Measurements from ENCODE around the gene UBE4A.

Gene UBE4A

GRCh38 chr11:118358071-118358470, 1.3 kb upstream of the UBE4A start:
- TF ChIP-seq, protein P1, sequence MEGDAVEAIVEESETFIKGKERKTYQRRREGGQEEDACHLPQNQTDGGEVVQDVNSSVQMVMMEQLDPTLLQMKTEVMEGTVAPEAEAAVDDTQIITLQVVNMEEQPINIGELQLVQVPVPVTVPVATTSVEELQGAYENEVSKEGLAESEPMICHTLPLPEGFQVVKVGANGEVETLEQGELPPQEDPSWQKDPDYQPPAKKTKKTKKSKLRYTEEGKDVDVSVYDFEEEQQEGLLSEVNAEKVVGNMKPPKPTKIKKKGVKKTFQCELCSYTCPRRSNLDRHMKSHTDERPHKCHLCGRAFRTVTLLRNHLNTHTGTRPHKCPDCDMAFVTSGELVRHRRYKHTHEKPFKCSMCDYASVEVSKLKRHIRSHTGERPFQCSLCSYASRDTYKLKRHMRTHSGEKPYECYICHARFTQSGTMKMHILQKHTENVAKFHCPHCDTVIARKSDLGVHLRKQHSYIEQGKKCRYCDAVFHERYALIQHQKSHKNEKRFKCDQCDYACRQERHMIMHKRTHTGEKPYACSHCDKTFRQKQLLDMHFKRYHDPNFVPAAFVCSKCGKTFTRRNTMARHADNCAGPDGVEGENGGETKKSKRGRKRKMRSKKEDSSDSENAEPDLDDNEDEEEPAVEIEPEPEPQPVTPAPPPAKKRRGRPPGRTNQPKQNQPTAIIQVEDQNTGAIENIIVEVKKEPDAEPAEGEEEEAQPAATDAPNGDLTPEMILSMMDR (conservative IDR thresholded peaks at IDR 0.05; ENCODE audit: low read length) = no peak
- H3K4me3 ChIP-seq (ENCODE audit: low read length) = no peak overlapping the region
- peak; percentile 49 for DNase-seq (ENCODE audit: low read depth)

DNA sequence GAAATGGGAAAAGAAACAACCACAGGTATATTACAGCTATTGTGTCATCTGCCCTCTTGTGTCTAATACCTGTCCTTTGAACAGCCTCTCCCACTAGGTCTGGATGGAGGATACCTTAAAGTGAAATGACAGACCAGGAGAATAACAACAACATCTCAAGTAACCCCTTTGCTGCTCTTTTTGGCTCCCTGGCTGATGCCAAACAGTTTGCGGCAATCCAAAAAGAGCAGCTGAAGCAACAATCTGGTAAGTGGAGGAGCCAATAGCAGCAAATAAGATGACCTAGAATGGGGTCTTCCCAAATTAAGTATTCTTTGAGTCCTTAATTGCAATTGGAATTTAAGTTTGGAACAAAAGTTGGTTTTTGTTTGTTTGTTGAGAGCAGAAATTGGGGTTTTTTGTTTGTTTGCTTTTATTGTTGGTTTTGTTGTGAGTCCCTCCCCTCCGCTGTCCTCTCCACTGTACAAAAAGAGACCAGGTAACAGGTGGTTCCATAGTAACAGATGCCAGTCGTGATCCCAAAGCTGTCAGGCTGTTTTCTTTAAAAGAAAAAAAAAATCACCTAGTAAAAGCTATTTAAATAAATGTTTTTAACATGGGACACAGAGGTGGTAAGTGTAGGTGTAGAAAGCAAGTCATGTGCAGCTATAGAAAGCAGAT, 5.7 kb downstream of the UBE4A start:
- no peak overlapping the region for H3K4me3 ChIP-seq (ENCODE audit: low read length)
- no peak for DNase-seq (ENCODE audit: low read depth)
- TF ChIP-seq, protein P1 (conservative IDR thresholded peaks at IDR 0.05; ENCODE audit: low read length) = no peak

DNA sequence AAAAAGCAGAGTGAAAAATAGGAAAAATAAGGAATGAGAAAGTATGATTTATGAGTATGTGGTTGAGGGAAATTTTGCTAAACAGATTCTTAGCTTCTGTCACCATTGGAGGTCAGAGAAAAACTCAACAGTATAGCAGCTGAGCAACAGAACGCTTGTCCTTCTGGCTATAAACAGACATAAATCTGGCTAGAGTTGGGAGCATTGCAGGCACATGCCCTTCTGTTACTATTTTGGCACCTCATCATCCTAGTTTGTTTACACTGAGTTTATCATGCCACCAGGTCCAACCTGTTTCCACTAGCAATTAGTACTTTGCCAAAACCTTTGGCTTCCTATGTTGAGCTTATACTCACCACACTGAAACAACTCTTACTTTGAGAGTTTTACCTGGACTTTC, 6.9 kb downstream of the UBE4A start:
- TF ChIP-seq, protein P1 (conservative IDR thresholded peaks at IDR 0.05; ENCODE audit: low read length) = no peak
- H3K4me3 ChIP-seq (ENCODE audit: low read length) = no peak overlapping the region
- DNase-seq (ENCODE audit: low read depth) = no peak

- DNase-seq (ENCODE audit: low read depth) = no peak
- H3K4me3 ChIP-seq (ENCODE audit: low read length) = no peak overlapping the region
- TF ChIP-seq, protein P1 (conservative IDR thresholded peaks at IDR 0.05; ENCODE audit: low read length) = no peak
These were observed 11.4 kb downstream of the UBE4A start for GRCh38 chr11:118370774-118371173.

DNA sequence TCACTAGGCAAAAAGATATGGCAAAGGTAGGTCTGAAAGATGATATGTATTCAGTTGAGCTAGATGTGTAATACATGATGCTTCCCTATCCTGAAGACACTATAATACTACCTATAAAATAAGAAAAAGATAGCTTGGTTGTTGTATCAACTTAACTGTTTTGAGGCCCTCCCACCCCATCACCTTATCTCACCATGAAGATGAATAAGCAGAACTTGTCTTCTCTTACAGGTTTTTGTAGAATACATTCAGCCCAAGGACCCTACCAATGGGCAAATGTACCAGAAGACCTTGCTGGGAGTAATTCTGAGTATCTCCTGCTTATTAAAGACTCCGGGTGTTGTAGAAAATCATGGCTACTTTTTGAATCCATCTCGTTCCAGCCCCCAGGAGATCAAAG, 13.9 kb downstream of the UBE4A start:
- H3K4me3 ChIP-seq (ENCODE audit: low read length) = no peak overlapping the region
- no peak for DNase-seq (ENCODE audit: low read depth)
- TF ChIP-seq, protein P1 (conservative IDR thresholded peaks at IDR 0.05; ENCODE audit: low read length) = no peak

- no peak overlapping the region for H3K4me3 ChIP-seq (ENCODE audit: low read length)
- TF ChIP-seq, protein P1 (conservative IDR thresholded peaks at IDR 0.05; ENCODE audit: low read length) = no peak
- DNase-seq (ENCODE audit: low read depth) = no peak
These were observed 14.5 kb downstream of the UBE4A start for GRCh38 chr11:118373871-118374270.

- DNase-seq (ENCODE audit: low read depth) = peak; percentile 96
- TF ChIP-seq, protein P1 (conservative IDR thresholded peaks at IDR 0.05; ENCODE audit: low read length) = no peak
- H3K4me3 ChIP-seq (ENCODE audit: low read length) = no peak overlapping the region
These were observed 15.3 kb downstream of the UBE4A start for GRCh38 chr11:118374729-118375128.

Measured in AG10803 (cell line).